Aorta (tissue), 5 donors: Measurements from ENCODE around the gene GSN. TPM values are rescaled to one million over a fixed set of nuclear protein-coding genes. Genes with fewer than 3 reads are reported as not detected.

Experiments
- ATAC-seq: fragments of 200-7000 bp; cut with Tn5 transposase; one replicate; pipeline ENCODE4 v1.9.1; 2022; ENCODE audit warnings: moderate library complexity; ENCODE audit not compliant: low FRiP score
- DNase-seq, 2 donors: peaks; one replicate each; pipeline ENCODE4 v3.0.0-alpha.2; 2020
- H3K27ac ChIP-seq, 2 donors: one replicate each; pipeline ENCODE4 v1.5.1; 2013; ENCODE audit warnings: low read length in 2 of 2, mild to moderate bottlenecking in 2 of 2, moderate library complexity in 2 of 2, control low read depth in 1 of 2, inconsistent platforms in 1 of 2, low read depth in 1 of 2
- H3K27me3 ChIP-seq, 2 donors: one replicate each; pipeline ENCODE4 v1.6.1; 2013; ENCODE audit warnings: control low read depth in 1 of 2, low read length in 1 of 2, mild to moderate bottlenecking in 1 of 2, moderate library complexity in 1 of 2; ENCODE audit not compliant: insufficient read depth in 2 of 2, control insufficient read depth in 1 of 2
- H3K36me3 ChIP-seq, 2 donors: one replicate each; pipeline ENCODE4 v1.6.1; 2013; ENCODE audit warnings: control low read depth in 1 of 2, low read length in 1 of 2, mild to moderate bottlenecking in 1 of 2; ENCODE audit not compliant: insufficient read depth in 2 of 2, control insufficient read depth in 1 of 2
- H3K4me1 ChIP-seq, 2 donors: one replicate each; pipeline ENCODE4 v1.6.1; 2013; ENCODE audit warnings: low read length in 2 of 2, control low read depth in 1 of 2, mild to moderate bottlenecking in 1 of 2, moderate library complexity in 1 of 2; ENCODE audit not compliant: insufficient read depth in 2 of 2, control insufficient read depth in 1 of 2
- H3K4me3 ChIP-seq, 2 donors: one replicate each; pipeline ENCODE4 v1.5.1; 2013; ENCODE audit warnings: low read length in 2 of 2, control low read depth in 1 of 2, mild to moderate bottlenecking in 1 of 2
- H3K9me3 ChIP-seq: one replicate; pipeline ENCODE4 v1.6.1; 2013; ENCODE audit warnings: mild to moderate bottlenecking, low read length; ENCODE audit not compliant: control insufficient read depth
- WGBS, 2 donors: extraction: QIAGEN DNeasy Blood & Tissue Kit; methylation state at CpG; one replicate each; pipeline ENCODE4 v1.1.7; 2013; 5-methylcytosine and 5-hydroxymethylcytosine counted together
- intact Hi-C, 2 donors: fragments of 100-400 bp; cut with DNase I; formaldehyde crosslinking; loops; one replicate each; pipeline versions ENCODE4 v1.14.2 to v1.15.0; 2022
- polyA plus RNA-seq, 2 donors: library from polyadenylated mRNA; stranded (reverse); fragments of 200-250 nt; gene quantifications; one replicate each; pipeline ENCODE4 v1.2.3, GENCODE V29; 2013
- total RNA-seq, 2 donors: library from RNA; stranded (reverse); fragmentation: NEBNext Ultra II Directional; extraction: Animal tissue kit (Norgen Biotek cat#: 25700); gene quantifications; one replicate each; pipeline ENCODE4 v1.2.1, GENCODE V29; 2021
- donor health status: healthy with polysubstance abuse.
- donor health status: Bipolar disorder and iron deficiency.
- donor health status: DM: no; HTN: no; CAD: no.
- donor health status: DM: no; HTN: no; CAD: no.
- donor health status: DM: yes; HTN: yes; CAD: no.

The GSN gene
- total and polyA plus RNA-seq, 4 donors, result 451 to 2,469 (median 1,011) TPM

GRCh38 chr9:121281614-121282276 is 13.8 kb downstream of the GSN start:
- Histone ChIP-seq H3K4me1 (peaks cover 13 to 19% of the 10 kb centered on the region in 2 donors), H3K27ac (peak overlapping the region; percentile 69 to 91), H3K4me3 (no peak overlapping the region), H3K9me3 (no peaks in the 10 kb centered on the region), H3K36me3 (no peaks in the 10 kb centered on the region), H3K27me3 (no peaks in the 10 kb centered on the region)
- peak; percentile 89 for DNase-seq
- ATAC-seq, result peak; percentile 30
- whole genome bisulfite sequencing, 2 donors, result 19 to 23% methylated on average over 10 of the region's 10 CpGs
- intact Hi-C loops, result loop anchor here in 1 of 2 donors (5.0 kb wide), 1 partner anchor 36 kb away; no protein-coding TSS in a partner anchor

- H3K36me3 ChIP-seq, result no peaks in the 10 kb centered on the region
- no peaks in the 10 kb centered on the region for H3K9me3 ChIP-seq
- H3K4me3 ChIP-seq, result no peak overlapping the region
- 2 to 6% methylated on average over 13 of the region's 13 CpGs for WGBS, 2 donors
- ATAC-seq, result peak; percentile 1
- peak overlapping the region; percentile 30 to 91 for H3K27ac ChIP-seq
- intact Hi-C loops, result loop anchor here in 1 of 2 donors (5.0 kb wide), 1 partner anchor 35 kb away; no protein-coding TSS in a partner anchor
- H3K4me1 ChIP-seq, result peaks cover 13 to 21% of the 10 kb centered on the region in 2 donors
- H3K27me3 ChIP-seq, result no peaks in the 10 kb centered on the region
- DNase-seq, result peak in 1 of 2 donors; percentile 84
These were observed 14.5 kb downstream of the GSN start for GRCh38 chr9:121282277-121283079.

- intact Hi-C loops, result loop anchor here in 1 of 2 donors (5.0 kb wide), 1 partner anchor 34 kb away; no protein-coding TSS in a partner anchor
- ATAC-seq (no peak), DNase-seq (no peak)
- H3K27ac ChIP-seq, result peak overlapping the region; percentile 30 to 91
- no peaks in the 10 kb centered on the region for H3K27me3 ChIP-seq
- peaks cover 10 to 20% of the 10 kb centered on the region in 2 donors for H3K4me1 ChIP-seq
- no peaks in the 10 kb centered on the region for H3K9me3 ChIP-seq
- whole genome bisulfite sequencing, 2 donors, result 0 to 5% methylated on average over 2 of the region's 2 CpGs
- no peak overlapping the region for H3K4me3 ChIP-seq
- no peaks in the 10 kb centered on the region for H3K36me3 ChIP-seq
These were observed 15.1 kb downstream of the GSN start for GRCh38 chr9:121283080-121283398.

- WGBS, 2 donors, result 40 to 50% methylated on average over 11 of the region's 11 CpGs
- H3K4me1 ChIP-seq, result peaks cover 5 to 20% of the 10 kb centered on the region in 2 donors
- DNase-seq (no peak), ATAC-seq (no peak)
- intact Hi-C loops, result loop anchor here in 1 of 2 donors (5.0 kb wide), 1 partner anchor 33 kb away; no protein-coding TSS in a partner anchor
- H3K27me3 ChIP-seq, result no peaks in the 10 kb centered on the region
- peaks cover 0 to 2% of the 10 kb centered on the region in 2 donors for H3K36me3 ChIP-seq
- peak overlapping the region; percentile 76 to 89 for H3K27ac ChIP-seq
- H3K9me3 ChIP-seq, result no peaks in the 10 kb centered on the region
- H3K4me3 ChIP-seq, result no peak overlapping the region
These were observed 16.1 kb downstream of the GSN start for GRCh38 chr9:121283856-121284732.

- H3K4me1 ChIP-seq, result peaks cover 3 to 18% of the 10 kb centered on the region in 2 donors
- peaks cover 0 to 2% of the 10 kb centered on the region in 2 donors for H3K36me3 ChIP-seq
- WGBS, 2 donors, result 85 to 89% methylated on average over 9 of the region's 9 CpGs
- DNase-seq (no peak), ATAC-seq (no peak)
- intact Hi-C loops, result loop anchor here in 1 of 2 donors (5.0 kb wide), 1 partner anchor 32 kb away; no protein-coding TSS in a partner anchor
- H3K27me3 ChIP-seq, result no peaks in the 10 kb centered on the region
- peak overlapping the region; percentile 76 to 89 for H3K27ac ChIP-seq
- H3K4me3 ChIP-seq, result no peak overlapping the region
- no peaks in the 10 kb centered on the region for H3K9me3 ChIP-seq
These were observed 16.9 kb downstream of the GSN start for GRCh38 chr9:121284733-121285451.

GRCh38 chr9:121285835-121286687 is 18.1 kb downstream of the GSN start:
- WGBS, 2 donors, result 1 to 4% methylated on average over 18 of the region's 18 CpGs
- Histone ChIP-seq H3K27me3 (no peaks in the 10 kb centered on the region), H3K4me1 (peaks cover 0 to 16% of the 10 kb centered on the region in 2 donors), H3K27ac (peak overlapping the region; percentile 76 to 89), H3K9me3 (no peaks in the 10 kb centered on the region), H3K36me3 (peaks cover 0 to 2% of the 10 kb centered on the region in 2 donors), H3K4me3 (no peak overlapping the region)
- DNase-seq (peak; percentile 79 to 87), ATAC-seq (peak; percentile 66)
- intact Hi-C loops, result no loop called here

GRCh38 chr9:121286688-121286972 is 18.7 kb downstream of the GSN start:
- ATAC-seq (no peak), DNase-seq (no peak)
- Histone ChIP-seq H3K9me3 (no peaks in the 10 kb centered on the region), H3K4me1 (peaks cover 0 to 12% of the 10 kb centered on the region in 2 donors), H3K4me3 (no peak overlapping the region), H3K36me3 (peaks cover 0 to 2% of the 10 kb centered on the region in 2 donors), H3K27me3 (no peaks in the 10 kb centered on the region), H3K27ac (peak overlapping the region; percentile 76 to 89)
- intact Hi-C loops, result no loop called here
- WGBS, 2 donors, result 14 to 23% methylated on average over 2 of the region's 2 CpGs
